MCF 10A (cell line): ENCODE data around the gene UMODL1. TPM values are rescaled to one million over a fixed set of nuclear protein-coding genes. Genes with fewer than 3 reads are reported as not detected.
A peak's percentile ranks its signal among the peaks of the same experiment; 100 is the strongest.

Source experiments
- BruUV-seq: library from RNA; stranded (reverse); fragments of 400-500 nt; replicated peaks from 2 replicates; lab custom pipeline; 2021; lab: Mats Ljungman, UMichigan
- CTCF ChIA-PET: fragments of 300-600 bp; sonication (Branson Sonifier 250); formaldehyde crosslinking; extraction: SDS; loops from one replicate; lab custom pipeline; 2021; ENCODE audit warnings: antibody characterized with exemption, inconsistent platforms; lab: Yijun Ruan, JAX
- POLR2A ChIA-PET: fragments of 300-600, 350-650 bp; sonication (Branson Sonifier 250); formaldehyde crosslinking; extraction: SDS; loops from one replicate; lab custom pipeline; 2020; ENCODE audit warnings: antibody characterized with exemption, inconsistent platforms; lab: Yijun Ruan, JAX
- DNase-seq: peaks from one replicate; pipeline ENCODE4 v3.0.0-alpha.2; 2018; ENCODE audit not compliant: unreplicated experiment
- H3K27ac Mint-ChIP-seq: one replicate; pipeline ENCODE4 v1.8.0; 2022; ENCODE audit warnings: mild to moderate bottlenecking, low read depth, mixed read lengths; ENCODE audit not compliant: unreplicated experiment
- H3K27me3 Mint-ChIP-seq: one replicate; pipeline ENCODE4 v1.8.0; 2022; ENCODE audit warnings: mixed read lengths; ENCODE audit not compliant: insufficient read depth, unreplicated experiment
- H3K36me3 Mint-ChIP-seq: one replicate; pipeline ENCODE4 v1.8.0; 2022; ENCODE audit warnings: mild to moderate bottlenecking, moderate library complexity, mixed read lengths; ENCODE audit not compliant: insufficient read depth, unreplicated experiment
- H3K4me1 Mint-ChIP-seq: one replicate; pipeline ENCODE4 v1.8.0; 2022; ENCODE audit warnings: mixed read lengths; ENCODE audit not compliant: insufficient read depth, unreplicated experiment
- H3K4me3 Mint-ChIP-seq: one replicate; pipeline ENCODE4 v1.8.0; 2022; ENCODE audit warnings: mild to moderate bottlenecking, moderate library complexity, mixed read lengths; ENCODE audit not compliant: unreplicated experiment
- H3K9me3 Mint-ChIP-seq: one replicate; pipeline ENCODE4 v1.8.0; 2022; ENCODE audit warnings: mixed read lengths; ENCODE audit not compliant: unreplicated experiment
- CTCF ChIP-seq: fragments of 200-600 bp; IDR thresholded peaks from one replicate; pipeline ENCODE4 v1.8.0; 2022; ENCODE audit warnings: antibody characterized with exemption, mild to moderate bottlenecking; ENCODE audit not compliant: unreplicated experiment
- intact Hi-C: fragments of 100-400 bp; cut with micrococcal nuclease; formaldehyde crosslinking; loops from 2 replicates; pipeline ENCODE4 v1.14.1; 2022
- total RNA-seq: library from RNA; stranded (reverse); gene quantifications from 2 replicates; pipeline ENCODE4 v1.2.3, GENCODE V29; 2022

Gene UMODL1
- total RNA-seq, 1 experiment from 2014 or later, result not detected

- Mint-ChIP-seq H3K27me3 (peaks cover 40% of the 10 kb centered on the region), H3K36me3 (no peaks in the 10 kb centered on the region), H3K4me3 (no peak overlapping the region), H3K4me1 (peaks cover 40% of the 10 kb centered on the region), H3K27ac (no peak overlapping the region), H3K9me3 (no peaks in the 10 kb centered on the region)
- no TSS peak for BruUV-seq
- DNase-seq, result no peak
- intact Hi-C loops, result loop anchor here (1.0 to 10.0 kb wide), 5 partner anchors 109 to 833 kb away; partner anchors contain the start of gene PRDM15
- ChIA-PET POLR2A (interaction anchor here (0.6 to 1.6 kb wide), 7 partner anchors 8 to 335 kb away, joined by 3 to 7 read pairs (median 4); partner anchors contain the start of gene PRDM15), CTCF (interaction anchor here (0.5 to 4.2 kb wide), 40 partner anchors 10 to 829 kb away, joined by 3 to 27 read pairs (median 3); no protein-coding TSS in a partner anchor)
- no peak for TF ChIP-seq CTCF
Observed at GRCh38 chr21:42117967-42118780, 47.1 kb downstream of the UMODL1 start.

GRCh38 chr21:42118901-42119300, 47.8 kb downstream of the UMODL1 start:
- POLR2A ChIA-PET, result interaction anchor here (0.6 kb wide), 1 partner anchor 241 kb away, joined by 3 read pairs; no protein-coding TSS in a partner anchor
- no peak for TF ChIP-seq CTCF
- Mint-ChIP-seq H3K27ac (no peak overlapping the region), H3K9me3 (no peaks in the 10 kb centered on the region), H3K4me1 (peaks cover 34% of the 10 kb centered on the region), H3K27me3 (peaks cover 40% of the 10 kb centered on the region), H3K36me3 (no peaks in the 10 kb centered on the region), H3K4me3 (no peak overlapping the region)
- no TSS peak for BruUV-seq
- DNase-seq, result no peak
- CTCF ChIA-PET, result interaction anchor here (0.5 to 4.2 kb wide), 13 partner anchors 10 to 830 kb away, joined by 3 to 27 read pairs (median 5); no protein-coding TSS in a partner anchor
- intact Hi-C loops, result loop anchor here (5.0 to 10.0 kb wide), 2 partner anchors 242 to 834 kb away; partner anchors contain the start of gene PRDM15

DNA sequence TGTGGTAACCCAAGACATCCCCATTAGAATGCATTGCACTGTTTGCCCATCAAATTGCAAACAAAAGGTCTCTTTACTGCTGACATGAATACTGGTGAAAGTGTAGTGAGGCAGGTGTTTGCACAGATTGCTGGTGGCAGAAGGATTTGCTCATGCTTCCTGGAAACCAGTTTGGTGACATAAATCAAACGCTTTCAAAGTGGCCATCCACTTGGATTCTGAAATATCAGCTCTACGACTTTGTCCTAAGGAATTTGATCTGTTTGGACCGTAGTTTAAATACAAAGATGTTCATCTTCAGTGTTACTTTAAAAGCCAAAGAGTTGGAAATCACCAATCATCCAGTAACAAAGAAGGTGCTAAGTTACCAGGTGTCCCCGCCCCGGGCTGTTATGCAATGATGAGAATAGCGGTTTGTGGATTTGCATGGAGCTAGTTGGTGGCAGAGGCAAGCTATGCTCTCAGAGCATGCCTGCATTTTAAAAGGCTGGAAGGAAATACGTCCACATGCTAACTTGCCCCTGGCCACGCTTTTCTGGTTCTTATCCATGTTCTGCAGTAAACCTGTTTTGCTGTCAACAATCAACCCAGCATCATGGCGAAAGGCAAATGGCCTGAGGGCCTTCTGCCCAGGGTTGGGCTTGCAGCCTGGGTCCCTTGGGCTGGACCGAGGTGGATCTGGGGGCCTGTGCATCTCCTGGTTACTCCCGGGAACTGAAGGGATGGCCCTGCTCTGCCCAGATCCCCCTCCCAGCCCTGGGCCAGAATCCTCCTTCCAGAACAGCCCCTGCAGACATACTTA, 49.2 kb downstream of the UMODL1 start:
- intact Hi-C loops, result no loop called here
- Mint-ChIP-seq H3K36me3 (no peaks in the 10 kb centered on the region), H3K4me3 (no peak overlapping the region), H3K4me1 (peaks cover 25% of the 10 kb centered on the region), H3K27ac (no peak overlapping the region), H3K9me3 (no peaks in the 10 kb centered on the region), H3K27me3 (peaks cover 40% of the 10 kb centered on the region)
- CTCF ChIA-PET, result interaction anchor here (0.5 to 1.7 kb wide), 3 partner anchors 11 to 189 kb away, joined by 3 to 5 read pairs (median 4); no protein-coding TSS in a partner anchor
- POLR2A ChIA-PET, result interaction anchor here (0.8 to 1.7 kb wide), 5 partner anchors 8 to 242 kb away, joined by 3 to 7 read pairs (median 4); no protein-coding TSS in a partner anchor
- DNase-seq, result peak; percentile 61
- no peak for TF ChIP-seq CTCF
- BruUV-seq, result no TSS peak
